WTC11 (cell line): Measurements from ENCODE around the gene PLXNB2. TPM values are rescaled to one million over a fixed set of nuclear protein-coding genes. Genes with fewer than 3 reads are reported as not detected.

ENCODE experiments used
- ATAC-seq: fragments of 200-7000 bp; cut with Tn5 transposase; 2 replicates; pipeline ENCODE4 v1.10.0; 2021; ENCODE audit warnings: mild to moderate bottlenecking, moderate library complexity
- CTCF ChIA-PET: fragments of 300-600 bp; sonication (Branson Sonifier 250); formaldehyde crosslinking; loops from one replicate; lab custom pipeline; 2021; ENCODE audit warnings: antibody characterized with exemption; lab: Charles Lee
- POLR2A ChIA-PET: fragments of 350-600 bp; sonication (Branson Sonifier 250); formaldehyde crosslinking; loops from one replicate; lab custom pipeline; 2021; ENCODE audit warnings: antibody characterized with exemption; lab: Charles Lee
- DNase-seq: peaks from one replicate; pipeline ENCODE4 v3.0.0; 2021; ENCODE audit warnings: low spot score
- H3K27ac Mint-ChIP-seq: 2 replicates; pipeline ENCODE4 v1.8.0; 2021; ENCODE audit warnings: mixed read lengths
- H3K27me3 Mint-ChIP-seq: 2 replicates; pipeline ENCODE4 v1.8.0; 2021; ENCODE audit warnings: low read depth, mild to moderate bottlenecking, moderate library complexity, mixed read lengths
- H3K36me3 Mint-ChIP-seq: 2 replicates; pipeline ENCODE4 v1.8.0; 2021; ENCODE audit warnings: mixed read lengths
- H3K4me1 Mint-ChIP-seq: 2 replicates; pipeline ENCODE4 v1.8.0; 2022; ENCODE audit warnings: mixed read lengths
- H3K4me3 Mint-ChIP-seq: 2 replicates; pipeline ENCODE4 v1.8.0; 2021; ENCODE audit warnings: mild to moderate bottlenecking, moderate library complexity, mixed read lengths
- H3K9me3 Mint-ChIP-seq: 2 replicates; pipeline ENCODE4 v1.8.0; 2021; ENCODE audit warnings: mixed read lengths
- ATF3 ChIP-seq: sonication (generic); formaldehyde crosslinking; conservative IDR thresholded peaks from 2 replicates; pipeline ENCODE4 v1.8.1; 2022; ENCODE audit warnings: mild to moderate bottlenecking, missing genetic modification reagents
- CBFB ChIP-seq: sonication (generic); formaldehyde crosslinking; IDR thresholded peaks from 2 replicates; pipeline ENCODE4 v1.8.1; 2022; ENCODE audit warnings: mild to moderate bottlenecking, low read depth, missing genetic modification reagents
- CREB1 ChIP-seq: sonication (generic); formaldehyde crosslinking; IDR thresholded peaks from 2 replicates; pipeline ENCODE4 v1.8.0; 2023; ENCODE audit warnings: mild to moderate bottlenecking, missing genetic modification reagents
- CREM ChIP-seq: sonication (generic); formaldehyde crosslinking; IDR thresholded peaks from 2 replicates; pipeline ENCODE4 v1.8.1; 2022; ENCODE audit warnings: mild to moderate bottlenecking, missing genetic modification reagents, moderate library complexity
- E2F1 ChIP-seq: sonication (generic); formaldehyde crosslinking; IDR thresholded peaks from 2 replicates; pipeline ENCODE4 v1.8.0; 2022; ENCODE audit warnings: mild to moderate bottlenecking, missing genetic modification reagents
- E2F4 ChIP-seq: sonication (generic); formaldehyde crosslinking; IDR thresholded peaks from 2 replicates; pipeline ENCODE4 v1.8.1; 2022; ENCODE audit warnings: low read depth, mild to moderate bottlenecking, moderate library complexity, missing genetic modification reagents, borderline replicate concordance
- FOXP1 ChIP-seq: sonication (generic); formaldehyde crosslinking; IDR thresholded peaks from 2 replicates; pipeline ENCODE4 v1.8.0; 2022; ENCODE audit warnings: missing genetic modification reagents, mild to moderate bottlenecking, moderate library complexity, borderline replicate concordance
- FOXP4 ChIP-seq: sonication (generic); formaldehyde crosslinking; IDR thresholded peaks from 2 replicates; pipeline ENCODE4 v1.8.0; 2022; ENCODE audit warnings: mild to moderate bottlenecking, missing genetic modification reagents
- GTF2I ChIP-seq: fragments of 250-450 bp; sonication (Bioruptor Pico); conservative IDR thresholded peaks from 2 replicates; pipeline ENCODE4 v1.4.0; 2021; ENCODE audit warnings: mild to moderate bottlenecking
- KAT7 ChIP-seq: sonication (generic); formaldehyde crosslinking; IDR thresholded peaks from 2 replicates; pipeline ENCODE4 v1.8.1; 2023; ENCODE audit warnings: missing genetic modification reagents, mild to moderate bottlenecking, borderline replicate concordance
- OVOL2 ChIP-seq: fragments of 250-450 bp; sonication (Bioruptor Pico); IDR thresholded peaks from 2 replicates; pipeline ENCODE4 v1.9.0; 2021; ENCODE audit warnings: mild to moderate bottlenecking, borderline replicate concordance
- RELA ChIP-seq: sonication (generic); formaldehyde crosslinking; IDR thresholded peaks from 2 replicates; pipeline ENCODE4 v1.8.1; 2022; ENCODE audit warnings: missing genetic modification reagents, mild to moderate bottlenecking, borderline replicate concordance
- TEAD4 ChIP-seq: sonication (generic); formaldehyde crosslinking; IDR thresholded peaks from 2 replicates; pipeline ENCODE4 v1.8.0; 2022; ENCODE audit warnings: mild to moderate bottlenecking, missing genetic modification reagents
- TP53 ChIP-seq: sonication (generic); formaldehyde crosslinking; IDR thresholded peaks from 2 replicates; pipeline ENCODE4 v1.8.1; 2023; ENCODE audit warnings: mild to moderate bottlenecking, missing genetic modification reagents
- ZNF121 ChIP-seq: sonication (generic); formaldehyde crosslinking; IDR thresholded peaks from 2 replicates; pipeline ENCODE4 v1.8.0; 2023; ENCODE audit warnings: missing genetic modification reagents
- ZNF219 ChIP-seq: sonication (generic); formaldehyde crosslinking; IDR thresholded peaks from 2 replicates; pipeline ENCODE4 v1.8.0; 2023; ENCODE audit warnings: missing genetic modification reagents, mild to moderate bottlenecking, borderline replicate concordance
- ZNF263 ChIP-seq: sonication (generic); formaldehyde crosslinking; IDR thresholded peaks from 2 replicates; pipeline ENCODE4 v1.8.1; 2022; ENCODE audit warnings: low read depth, mild to moderate bottlenecking, moderate library complexity, missing genetic modification reagents
- ZNF396 ChIP-seq: fragments of 250-450 bp; sonication (Bioruptor Pico); IDR thresholded peaks from 2 replicates; pipeline ENCODE4 v1.8.0; 2021; ENCODE audit warnings: mild to moderate bottlenecking, moderate library complexity, borderline replicate concordance
- ZNF532 ChIP-seq: fragments of 250-450 bp; sonication (Bioruptor Pico); IDR thresholded peaks from 2 replicates; pipeline ENCODE4 v1.9.0; 2021; ENCODE audit warnings: mild to moderate bottlenecking, borderline replicate concordance
- total RNA-seq: library from RNA; stranded (reverse); gene quantifications from 3 replicates; pipeline ENCODE4 v1.2.3, GENCODE V29; 2021
- TF ChIP-seq, protein P1 (sequence below): fragments of 250-450 bp; sonication (Bioruptor Pico); IDR thresholded peaks from 2 replicates; pipeline ENCODE4 v1.9.0; 2021; ENCODE audit warnings: mild to moderate bottlenecking

Gene PLXNB2
- total RNA-seq, 1 experiment from 2014 or later = 113 TPM

GRCh38 chr22:50243685-50244419 lies 63.6 kb downstream of the PLXNB2 start:
- peak overlapping the region; percentile 99 for H3K4me3 Mint-ChIP-seq
- H3K27ac Mint-ChIP-seq = peak overlapping the region; percentile 99; the same call in 1 of the 2 replicates
- ATAC-seq = no peak; the same call in 1 of the 2 replicates

DNA sequence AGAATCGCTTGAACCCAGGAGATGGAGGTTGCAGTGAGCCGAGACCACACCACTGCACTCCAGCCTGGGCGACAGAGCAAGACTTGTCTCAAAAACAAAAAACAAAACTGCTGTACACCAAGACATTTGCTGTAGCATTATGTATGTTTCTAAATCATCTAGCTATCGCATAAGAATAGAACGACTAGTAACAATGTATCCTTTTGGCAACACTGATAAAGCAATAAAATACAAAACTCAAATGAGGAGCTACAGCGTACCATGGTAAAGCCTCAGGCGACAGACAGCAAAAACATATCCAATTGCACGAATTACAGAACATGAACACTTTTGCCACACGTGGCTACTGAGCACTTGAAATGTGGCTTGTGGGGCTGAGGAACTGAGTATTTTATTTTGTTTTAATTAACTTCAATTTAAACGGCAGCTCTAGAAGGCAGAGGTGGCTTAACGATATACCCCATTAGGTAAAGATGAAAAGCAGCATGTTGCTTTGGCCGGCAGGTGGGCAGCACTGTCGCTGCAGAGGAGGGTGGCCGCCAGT lies 65.0 kb downstream of the PLXNB2 start:
- Mint-ChIP-seq H3K27ac (no peak overlapping the region), H3K9me3 (no peaks in the 10 kb centered on the region), H3K4me3 (peak overlapping the region; percentile 99), H3K27me3 (no peaks in the 10 kb centered on the region), H3K4me1 (peaks cover 16% of the 10 kb centered on the region), H3K36me3 (0 out of 2 replicates have a peak, but pooled peaks cover 2% of the 10 kb centered on the region)
- CTCF ChIA-PET = interaction anchor here (1.1 kb wide), 2 partner anchors 8 to 10 kb away, joined by 3 to 8 read pairs; partner anchors contain the start of gene HDAC10
- TF ChIP-seq CREM (CRISPR knock-in tag) (no peak), ZNF396 (CRISPR knock-in tag) (no peak), ZNF121 (CRISPR knock-in tag) (no peak), FOXP1 (CRISPR knock-in tag) (no peak), E2F4 (no peak), ATF3 (CRISPR knock-in tag) (no peak), ZNF263 (CRISPR knock-in tag) (no peak), CREB1 (CRISPR knock-in tag) (no peak), OVOL2 (CRISPR knock-in tag) (no peak), ZNF532 (CRISPR knock-in tag) (no peak), TEAD4 (CRISPR knock-in tag) (no peak), CBFB (CRISPR knock-in tag) (no peak), TP53 (CRISPR knock-in tag) (no peak), E2F1 (no peak), GTF2I (CRISPR knock-in tag) (no peak), ZNF219 (CRISPR knock-in tag) (no peak), RELA (CRISPR knock-in tag) (no peak)
- TF ChIP-seq, protein P1, sequence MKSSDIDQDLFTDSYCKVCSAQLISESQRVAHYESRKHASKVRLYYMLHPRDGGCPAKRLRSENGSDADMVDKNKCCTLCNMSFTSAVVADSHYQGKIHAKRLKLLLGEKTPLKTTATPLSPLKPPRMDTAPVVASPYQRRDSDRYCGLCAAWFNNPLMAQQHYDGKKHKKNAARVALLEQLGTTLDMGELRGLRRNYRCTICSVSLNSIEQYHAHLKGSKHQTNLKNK (CRISPR knock-in tag) = no peak
- ATAC-seq (no peak), DNase-seq (no peak)
- POLR2A ChIA-PET = interaction anchor here (0.6 to 0.7 kb wide), 2 partner anchors 52 to 269 kb away, joined by 3 to 5 read pairs; no protein-coding TSS in a partner anchor

More at GRCh38 chr22:50243685-50244419, 63.6 kb downstream of the PLXNB2 start:
- TF ChIP-seq FOXP4 = no peak
- TF ChIP-seq ZNF396 (CRISPR knock-in tag) = no peak
- TF ChIP-seq KAT7 (CRISPR knock-in tag) = no peak
- no peak for TF ChIP-seq OVOL2 (CRISPR knock-in tag)
- TF ChIP-seq, all 79 proteins: peak for 0
- DNase-seq = no peak
- H3K4me1 Mint-ChIP-seq = peaks cover 16% of the 10 kb centered on the region
- H3K36me3 Mint-ChIP-seq = 0 out of 2 replicates have a peak, but pooled peaks cover 2% of the 10 kb centered on the region
- H3K27me3 Mint-ChIP-seq = no peaks in the 10 kb centered on the region
- no peaks in the 10 kb centered on the region for H3K9me3 Mint-ChIP-seq
- CTCF ChIA-PET = interaction anchor here (0.7 to 1.1 kb wide), 6 partner anchors 9 to 97 kb away, joined by 3 to 5 read pairs (median 3); partner anchors contain the start of gene PLXNB2
- POLR2A ChIA-PET = no interaction called here
